Mesenchymal stem cell (in vitro differentiated cells and primary cell): Measurements from ENCODE around the gene GUCD1.
"Not testable (repeated sequence)": the region's sequence is repeated elsewhere in the genome, so short reads cannot be mapped to it uniquely, and the experiment has no call there.

Experiments used
- DNase-seq: peaks from one replicate; pipeline ENCODE4 v3.0.0-alpha.2; 2013
- H2AFZ ChIP-seq: one replicate; pipeline ENCODE4 v1.6.1; 2013; ENCODE audit warnings: low read depth, mild to moderate bottlenecking, control low read depth, inconsistent platforms, low read length, moderate library complexity
- H2AK5ac ChIP-seq: 2 replicates; pipeline ENCODE4 v1.6.1; 2013; ENCODE audit warnings: low read length, moderate library complexity, mild to moderate bottlenecking, inconsistent platforms; ENCODE audit not compliant: severe bottlenecking
- H2BK120ac ChIP-seq: one replicate; pipeline ENCODE4 v1.6.1; 2013; ENCODE audit warnings: low read depth, mild to moderate bottlenecking, inconsistent platforms, low read length, moderate library complexity
- H2BK12ac ChIP-seq, 2 experiments: one replicate each; pipeline ENCODE4 v1.6.1; 2013; ENCODE audit warnings: inconsistent platforms in 2 of 2, low read length in 2 of 2, mild to moderate bottlenecking in 2 of 2, moderate library complexity in 2 of 2, control low read depth in 1 of 2
- H2BK15ac ChIP-seq: one replicate; pipeline ENCODE4 v1.6.1; 2013; ENCODE audit warnings: mild to moderate bottlenecking, low read depth, inconsistent platforms; ENCODE audit not compliant: poor library complexity, severe bottlenecking
- H2BK5ac ChIP-seq: 2 replicates; pipeline ENCODE4 v1.6.1; 2013; ENCODE audit warnings: low read depth, mild to moderate bottlenecking, low read length, control low read depth, inconsistent platforms; ENCODE audit not compliant: poor library complexity, severe bottlenecking
- H3K14ac ChIP-seq, 2 experiments: one replicate each; pipeline ENCODE4 v1.6.1; 2013; ENCODE audit warnings: inconsistent platforms in 2 of 2, low read length in 2 of 2, control low read depth in 1 of 2, mild to moderate bottlenecking in 1 of 2, moderate library complexity in 1 of 2
- H3K18ac ChIP-seq, 2 experiments: one replicate each; pipeline ENCODE4 v1.6.1; 2013; ENCODE audit warnings: inconsistent platforms in 2 of 2, low read length in 2 of 2, control low read depth in 1 of 2, low read depth in 1 of 2, mild to moderate bottlenecking in 1 of 2
- H3K23ac ChIP-seq, 2 experiments: one replicate each; pipeline ENCODE4 v1.6.1; 2013; ENCODE audit warnings: inconsistent platforms in 2 of 2, low read length in 2 of 2, mild to moderate bottlenecking in 2 of 2, moderate library complexity in 2 of 2, control low read depth in 1 of 2
- H3K27ac ChIP-seq: 2 replicates; pipeline ENCODE4 v1.5.1; 2013; ENCODE audit warnings: mild to moderate bottlenecking, moderate library complexity, low read length, control low read depth, inconsistent platforms; ENCODE audit not compliant: poor library complexity, severe bottlenecking
- H3K27me3 ChIP-seq, 2 experiments: 2 replicates each; pipeline versions ENCODE4 v1.6.1 to v1.7.0; 2013; ENCODE audit warnings: low read length in 2 of 2, mild to moderate bottlenecking in 2 of 2, moderate library complexity in 2 of 2, control low read depth in 1 of 2, inconsistent platforms in 1 of 2; ENCODE audit not compliant: control insufficient read depth in 1 of 2, insufficient read depth in 1 of 2
- H3K36me3 ChIP-seq, 2 experiments: 2 replicates each; pipeline versions ENCODE4 v1.6.1 to v1.7.0; 2013; ENCODE audit warnings: low read length in 2 of 2, control low read depth in 1 of 2, inconsistent platforms in 1 of 2, low read depth in 1 of 2, mild to moderate bottlenecking in 1 of 2; ENCODE audit not compliant: insufficient read depth in 2 of 2, control insufficient read depth in 1 of 2
- H3K4ac ChIP-seq, 2 experiments: one replicate each; pipeline ENCODE4 v1.6.1; 2013; ENCODE audit warnings: inconsistent platforms in 2 of 2, low read length in 2 of 2, mild to moderate bottlenecking in 2 of 2, moderate library complexity in 2 of 2, control low read depth in 1 of 2, low read depth in 1 of 2
- H3K4me1 ChIP-seq: 2 replicates; pipeline ENCODE4 v1.6.1; 2013; ENCODE audit warnings: low read depth, low read length, control low read depth; ENCODE audit not compliant: control insufficient read depth, insufficient read depth
- H3K4me2 ChIP-seq: 2 replicates; pipeline ENCODE4 v1.6.1; 2013; ENCODE audit warnings: low read length, mild to moderate bottlenecking, inconsistent platforms; ENCODE audit not compliant: poor library complexity, severe bottlenecking
- H3K4me3 ChIP-seq, 2 experiments: 2 replicates each; pipeline versions ENCODE4 v1.5.1 to v1.7.0; 2013; ENCODE audit warnings: low read length in 2 of 2, mild to moderate bottlenecking in 2 of 2, control low read depth in 1 of 2, low read depth in 1 of 2; ENCODE audit not compliant: insufficient read depth in 1 of 2
- H3K79me1 ChIP-seq: replicated peaks from 2 replicates; pipeline ENCODE4 v1.6.1; 2013; ENCODE audit warnings: mild to moderate bottlenecking, control low read depth, low read length, inconsistent platforms; ENCODE audit not compliant: poor library complexity, severe bottlenecking
- H3K9ac ChIP-seq: 2 replicates; pipeline ENCODE4 v1.7.0; 2013; ENCODE audit warnings: mild to moderate bottlenecking, low read length, moderate library complexity
- H3K9me3 ChIP-seq: 2 replicates; pipeline ENCODE4 v1.7.0; 2013; ENCODE audit warnings: mild to moderate bottlenecking, low read length; ENCODE audit not compliant: control insufficient read depth
- H4K8ac ChIP-seq: one replicate; pipeline ENCODE4 v1.6.1; 2013; ENCODE audit warnings: inconsistent platforms, mild to moderate bottlenecking, low read length, moderate library complexity
- H4K91ac ChIP-seq: one replicate; pipeline ENCODE4 v1.6.1; 2013; ENCODE audit warnings: mild to moderate bottlenecking, low read length, inconsistent platforms
- WGBS: methylation state at CpG from one replicate; pipeline ENCODE4 v1.1.7; 2013; ENCODE audit warnings: mixed read lengths; 5-methylcytosine and 5-hydroxymethylcytosine counted together

Gene GUCD1

GRCh38 chr22:24552503-24553286 lies 2.2 kb downstream of the GUCD1 start:
- Histone ChIP-seq H3K9ac (peak overlapping the region; percentile 96), H3K36me3 (peaks cover 35 to 43% of the 10 kb centered on the region in 2 experiments), H3K4me1 (peaks cover 26% of the 10 kb centered on the region), H3K79me1 (peaks cover 36% of the 10 kb centered on the region), H3K4me3 (peak overlapping the region in 1 of 2 experiments; percentile 87)
- H3K27me3 ChIP-seq, H3K9me3 ChIP-seq, H3K14ac ChIP-seq, H3K4me2 ChIP-seq, H2BK12ac ChIP-seq, H4K91ac ChIP-seq, H2BK120ac ChIP-seq, H3K4ac ChIP-seq, H2AFZ ChIP-seq, H4K8ac ChIP-seq, H2BK5ac ChIP-seq, DNase-seq, H2AK5ac ChIP-seq, H3K18ac ChIP-seq, H2BK15ac ChIP-seq, H3K23ac ChIP-seq, H3K27ac ChIP-seq: not testable (repeated sequence)
- WGBS = 95% methylated on average over 9 of the region's 10 CpGs

GRCh38 chr22:24550902-24551435 lies 4.0 kb downstream of the GUCD1 start:
- Histone ChIP-seq H3K27me3 (no peaks in the 10 kb centered on the region), H3K9ac (peak overlapping the region; percentile 4), H2AFZ (no peak overlapping the region), H3K14ac (no peak overlapping the region), H3K4ac (no peak overlapping the region), H3K4me3 (no peak overlapping the region), H3K23ac (no peak overlapping the region), H2AK5ac (peak overlapping the region; percentile 10), H3K9me3 (no peaks in the 10 kb centered on the region), H3K4me2 (no peak overlapping the region), H2BK15ac (no peak overlapping the region), H3K27ac (no peak overlapping the region), H3K4me1 (peaks cover 26% of the 10 kb centered on the region), H3K18ac (no peak overlapping the region), H4K8ac (peak overlapping the region; percentile 61), H2BK12ac (no peak overlapping the region), H2BK5ac (no peak overlapping the region), H3K36me3 (peaks cover 49 to 54% of the 10 kb centered on the region in 2 experiments), H4K91ac (peak overlapping the region; percentile 18), H3K79me1 (peaks cover 50% of the 10 kb centered on the region), H2BK120ac (no peak overlapping the region)
- DNase-seq = no peak
- WGBS = 93% methylated on average over 6 of the region's 6 CpGs

DNA sequence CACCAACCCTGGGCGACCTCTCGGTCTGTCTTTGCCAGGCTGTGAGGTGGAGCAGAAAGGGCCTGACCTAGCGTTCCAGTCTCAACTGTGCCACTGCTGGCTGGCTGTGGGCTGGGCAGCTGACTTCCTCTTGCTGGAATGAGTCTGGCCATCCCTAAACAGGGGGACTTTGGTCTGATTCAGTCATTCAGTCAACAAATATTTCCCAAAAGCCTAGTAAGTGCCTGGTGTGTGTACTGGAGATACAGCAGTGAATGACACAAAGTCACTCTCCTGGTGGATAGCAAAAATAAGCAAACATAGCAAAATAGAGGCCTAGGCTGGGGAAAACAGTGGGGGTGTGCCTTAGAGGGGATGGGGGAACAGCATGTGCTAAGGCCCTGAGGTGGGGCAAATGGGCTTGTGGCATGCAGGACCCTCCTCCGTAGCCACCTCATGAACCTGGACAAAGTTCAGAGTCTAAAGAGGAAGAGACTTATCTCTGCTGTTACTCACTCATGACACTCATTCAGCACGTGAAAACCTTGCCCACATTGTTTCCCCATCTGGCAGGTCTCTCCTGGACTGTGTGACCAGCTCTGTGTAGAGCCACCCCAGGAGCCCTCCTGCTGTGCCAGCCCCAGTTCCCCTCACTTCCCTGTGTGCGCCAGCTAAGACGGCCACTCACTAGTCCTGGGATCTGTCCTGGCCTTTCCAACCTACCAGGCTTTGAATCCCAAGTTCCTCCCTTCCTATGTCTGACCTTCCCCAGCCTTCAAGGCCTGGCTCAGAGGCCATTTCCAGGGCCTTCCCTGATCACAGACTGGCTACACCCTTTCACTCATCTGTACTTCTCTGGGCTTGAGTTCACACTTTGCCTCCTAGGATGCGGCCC lies 4.7 kb downstream of the GUCD1 start:
- H3K4me3 ChIP-seq = no peak overlapping the region
- H3K4ac ChIP-seq = no peak overlapping the region
- H3K9ac ChIP-seq = peak overlapping the region; percentile 4
- H3K4me2 ChIP-seq = no peak overlapping the region
- no peak overlapping the region for H4K8ac ChIP-seq
- no peak overlapping the region for H3K18ac ChIP-seq
- H3K4me1 ChIP-seq = peaks cover 26% of the 10 kb centered on the region
- peak overlapping the region; percentile 48 for H4K91ac ChIP-seq
- no peak overlapping the region for H3K14ac ChIP-seq
- no peak overlapping the region for H2BK15ac ChIP-seq
- no peaks in the 10 kb centered on the region for H3K27me3 ChIP-seq
- peak overlapping the region; percentile 10 for H2AK5ac ChIP-seq
- H2BK120ac ChIP-seq = no peak overlapping the region
- no peaks in the 10 kb centered on the region for H3K9me3 ChIP-seq
- no peak overlapping the region for H3K23ac ChIP-seq
- H3K36me3 ChIP-seq = peaks cover 49 to 54% of the 10 kb centered on the region in 2 experiments
- no peak overlapping the region for H2BK12ac ChIP-seq
- H2BK5ac ChIP-seq = no peak overlapping the region
- WGBS = 93% methylated on average over 8 of the region's 8 CpGs
- no peak overlapping the region for H3K27ac ChIP-seq
- H3K79me1 ChIP-seq = peaks cover 50% of the 10 kb centered on the region
- no peak overlapping the region for H2AFZ ChIP-seq
- no peak for DNase-seq

GRCh38 chr22:24548812-24549211 lies 6.1 kb downstream of the GUCD1 start:
- Histone ChIP-seq H2BK15ac (no peak overlapping the region), H2BK120ac (no peak overlapping the region), H3K4ac (peak overlapping the region in 1 of 2 experiments; percentile 66), H3K27me3 (no peaks in the 10 kb centered on the region), H3K27ac (no peak overlapping the region), H4K91ac (no peak overlapping the region), H2AK5ac (no peak overlapping the region), H3K14ac (no peak overlapping the region), H3K4me3 (no peak overlapping the region), H4K8ac (no peak overlapping the region), H3K36me3 (peaks cover 64 to 68% of the 10 kb centered on the region in 2 experiments), H3K18ac (no peak overlapping the region), H3K23ac (no peak overlapping the region), H3K4me2 (no peak overlapping the region), H3K9ac (no peak overlapping the region), H3K9me3 (no peaks in the 10 kb centered on the region), H3K4me1 (peaks cover 26% of the 10 kb centered on the region), H2AFZ (no peak overlapping the region), H3K79me1 (peaks cover 52% of the 10 kb centered on the region), H2BK12ac (no peak overlapping the region), H2BK5ac (no peak overlapping the region)
- WGBS = 98% methylated on average over 4 of the region's 4 CpGs
- DNase-seq = no peak
